HepG2 (cell line): ENCODE results near the gene KIAA1958. TPM values are rescaled to one million over a fixed set of nuclear protein-coding genes. Genes with fewer than 3 reads are reported as not detected.

Experiments used
- ARNT ChIP-seq: fragments of 450-650 bp; IDR thresholded peaks from 2 replicates; pipeline ENCODE4 v1.6.1; 2017
- CC2D1A ChIP-seq: sonication (generic); formaldehyde crosslinking; IDR thresholded peaks from 2 replicates; pipeline ENCODE4 v1.8.1; 2023; ENCODE audit warnings: mild to moderate bottlenecking, missing genetic modification reagents
- EP300 ChIP-seq, 3 experiments: sonication (generic) in 1 of 3; formaldehyde crosslinking in 1 of 3; IDR thresholded peaks; 2 replicates each; pipeline versions ENCODE4 v1.5.1 to v1.6.1; 2011 to 2020; ENCODE audit warnings: low read depth in 2 of 3, low read length in 2 of 3, borderline replicate concordance in 1 of 3, improper control_type of control experiment in 1 of 3, mild to moderate bottlenecking in 1 of 3, missing genetic modification reagents in 1 of 3, moderate library complexity in 1 of 3
- ETV5 ChIP-seq: IDR thresholded peaks from 2 replicates; pipeline ENCODE4 v1.6.1; 2018; ENCODE audit warnings: missing biosample characterization, missing genetic modification reagents, inconsistent platforms, borderline replicate concordance
- FOXK2 ChIP-seq: fragments of 450-650 bp; IDR thresholded peaks from 2 replicates; pipeline ENCODE4 v1.6.1; 2016
- GATAD2A ChIP-seq: IDR thresholded peaks from 2 replicates; pipeline ENCODE4 v1.6.1; 2016
- HOXA3 ChIP-seq: sonication (generic); formaldehyde crosslinking; IDR thresholded peaks from 2 replicates; pipeline ENCODE4 v1.5.0; 2020; ENCODE audit warnings: missing genetic modification reagents
- MIER2 ChIP-seq: IDR thresholded peaks from 2 replicates; pipeline ENCODE4 v1.6.1; 2016; ENCODE audit warnings: missing biosample characterization, missing genetic modification reagents
- NFATC3 ChIP-seq: sonication (generic); formaldehyde crosslinking; IDR thresholded peaks from 2 replicates; pipeline ENCODE4 v1.5.1; 2020; ENCODE audit warnings: mild to moderate bottlenecking, missing genetic modification reagents
- POLR2AphosphoS2 ChIP-seq: IDR thresholded peaks from 2 replicates; pipeline ENCODE4 v1.6.1; 2011; ENCODE audit warnings: low read depth, low read length, improper control_type of control experiment
- RFX1 ChIP-seq: fragments of 450-650 bp; IDR thresholded peaks from 2 replicates; pipeline ENCODE4 v1.6.1; 2017
- RFX3 ChIP-seq: IDR thresholded peaks from 2 replicates; pipeline ENCODE4 v1.6.1; 2016; ENCODE audit warnings: missing biosample characterization, missing genetic modification reagents
- SP2 ChIP-seq: sonication (generic); formaldehyde crosslinking; IDR thresholded peaks from 2 replicates; pipeline ENCODE4 v1.5.1; 2020; ENCODE audit warnings: mild to moderate bottlenecking, missing genetic modification reagents
- SP5 ChIP-seq: IDR thresholded peaks from 2 replicates; pipeline ENCODE4 v1.6.1; 2016; ENCODE audit warnings: low read depth, borderline replicate concordance
- TCF7 ChIP-seq: sonication (generic); IDR thresholded peaks from 2 replicates; pipeline ENCODE4 v1.6.1; 2016; ENCODE audit warnings: antibody characterized with exemption, low read depth
- THYN1 ChIP-seq: sonication (generic); formaldehyde crosslinking; IDR thresholded peaks from 2 replicates; pipeline ENCODE4 v1.8.1; 2023; ENCODE audit warnings: low read depth, mild to moderate bottlenecking, moderate library complexity, missing genetic modification reagents, borderline replicate concordance
- ZFP90 ChIP-seq: sonication (generic); formaldehyde crosslinking; IDR thresholded peaks from 2 replicates; pipeline ENCODE4 v1.8.0; 2022; ENCODE audit warnings: missing genetic modification reagents, mild to moderate bottlenecking, inconsistent platforms, borderline replicate concordance
- ZFY ChIP-seq: sonication (generic); formaldehyde crosslinking; IDR thresholded peaks from 2 replicates; pipeline ENCODE4 v1.4.0; 2020; ENCODE audit warnings: missing genetic modification reagents
- ZNF724P ChIP-seq: sonication (generic); formaldehyde crosslinking; IDR thresholded peaks from 2 replicates; pipeline ENCODE4 v1.8.0; 2022; ENCODE audit warnings: missing genetic modification reagents, borderline replicate concordance
- ZNF878 ChIP-seq: sonication (generic); formaldehyde crosslinking; IDR thresholded peaks from 2 replicates; pipeline ENCODE4 v1.8.1; 2023; ENCODE audit warnings: mild to moderate bottlenecking, missing genetic modification reagents, moderate library complexity
- polyA plus RNA-seq, 8 experiments: library from polyadenylated mRNA; depleted of rRNA in 3 of 8; stranded (reverse) in 7 of 8; unstranded in 1 of 8; fragments of >200 nt; fragmentation: Illumina TruSeq in 4 of 8; extraction: Trizol in 4 of 8; gene quantifications; 2 replicates each; pipeline versions ENCODE4 v1.2.1 to v1.2.3, GENCODE V29; 2011 to 2016; ENCODE audit warnings: low read depth in 4 of 8, missing spikeins in 1 of 8, mixed read lengths in 1 of 8; ENCODE audit not compliant: insufficient read depth in 1 of 8
- total RNA-seq, 5 experiments: library from RNA; depleted of rRNA; stranded (reverse); fragments of >200 nt; fragmentation: Illumina TruSeq; extraction: Trizol; gene quantifications; 2 replicates each; pipeline ENCODE4 v1.2.3, GENCODE V29; 2016; ENCODE audit warnings: low read depth in 1 of 5
- TF ChIP-seq, protein P1 (sequence below): sonication (generic); formaldehyde crosslinking; IDR thresholded peaks from 2 replicates; pipeline ENCODE4 v1.9.0; 2021; ENCODE audit warnings: missing genetic modification reagents, mild to moderate bottlenecking, borderline replicate concordance
- TF ChIP-seq, protein P2 (sequence below): sonication (generic); formaldehyde crosslinking; IDR thresholded peaks from 2 replicates; pipeline ENCODE4 v1.4.0; 2020; ENCODE audit warnings: missing genetic modification reagents
- TF ChIP-seq, protein P3 (sequence below): sonication (generic); formaldehyde crosslinking; IDR thresholded peaks from 2 replicates; pipeline ENCODE4 v1.8.1; 2023; ENCODE audit warnings: mild to moderate bottlenecking, missing genetic modification reagents
- TF ChIP-seq, protein P4 (sequence below): sonication (generic); formaldehyde crosslinking; IDR thresholded peaks from 2 replicates; pipeline ENCODE4 v1.4.0; 2020; ENCODE audit warnings: missing genetic modification reagents
- TF ChIP-seq, protein P5 (sequence below): conservative IDR thresholded peaks from 2 replicates; pipeline ENCODE4 v1.6.1; 2018; ENCODE audit warnings: missing genetic modification reagents
- TF ChIP-seq, protein P6 (sequence below): sonication (generic); formaldehyde crosslinking; IDR thresholded peaks from 2 replicates; pipeline ENCODE4 v1.9.0; 2021; ENCODE audit warnings: missing genetic modification reagents, borderline replicate concordance

Gene KIAA1958
- total and polyA plus RNA-seq, 2 of the 13 experiments (the other 11 are each of a cell fraction or from before 2014, with no cell fraction given), result 8.5 to 10.3 TPM

DNA sequence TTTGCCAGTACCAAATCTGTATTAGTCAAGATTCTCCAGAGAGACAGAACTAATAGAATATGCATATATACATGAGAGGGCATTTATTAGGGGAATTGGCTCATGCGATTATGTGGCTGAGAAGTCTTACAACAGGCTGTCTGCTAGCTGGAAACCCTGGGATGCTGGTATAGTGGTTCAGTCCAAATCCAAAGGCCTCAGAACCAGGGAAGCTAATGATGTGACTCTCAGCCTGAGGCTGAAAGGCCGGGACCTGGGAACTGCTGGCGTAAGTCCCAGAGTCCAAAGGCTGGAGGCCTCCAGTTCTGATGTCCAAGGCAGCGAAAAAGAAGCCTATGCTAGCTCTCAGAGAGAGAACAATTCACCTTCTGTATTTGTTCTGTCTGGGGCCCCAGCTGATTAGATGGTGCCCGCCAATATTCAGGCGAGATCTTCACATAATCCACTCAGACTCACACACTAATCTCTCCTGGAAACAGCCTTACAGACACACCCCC lies 84.1 kb downstream of the KIAA1958 start (continued):
- TF ChIP-seq, protein P1, sequence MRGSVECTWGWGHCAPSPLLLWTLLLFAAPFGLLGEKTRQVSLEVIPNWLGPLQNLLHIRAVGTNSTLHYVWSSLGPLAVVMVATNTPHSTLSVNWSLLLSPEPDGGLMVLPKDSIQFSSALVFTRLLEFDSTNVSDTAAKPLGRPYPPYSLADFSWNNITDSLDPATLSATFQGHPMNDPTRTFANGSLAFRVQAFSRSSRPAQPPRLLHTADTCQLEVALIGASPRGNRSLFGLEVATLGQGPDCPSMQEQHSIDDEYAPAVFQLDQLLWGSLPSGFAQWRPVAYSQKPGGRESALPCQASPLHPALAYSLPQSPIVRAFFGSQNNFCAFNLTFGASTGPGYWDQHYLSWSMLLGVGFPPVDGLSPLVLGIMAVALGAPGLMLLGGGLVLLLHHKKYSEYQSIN (CRISPR knock-in tag), result no peak
- TF ChIP-seq ZFP90 (CRISPR knock-in tag), result no peak
- no peak for TF ChIP-seq NFATC3 (CRISPR knock-in tag)
- TF ChIP-seq GATAD2A (CRISPR knock-in tag), result peak; percentile 66
- no peak for TF ChIP-seq POLR2AphosphoS2
- TF ChIP-seq EP300 (IDR thresholded peaks at IDR 0.05; ENCODE audit: low read depth in 2 of 2, low read length in 2 of 2), result peak in 1 of 2 experiments; percentile 71; a peak in 1 of 4 replicates
- no peak; the same call in 1 of the 2 replicates for TF ChIP-seq EP300 (CRISPR knock-in tag; IDR thresholded peaks at IDR 0.05; ENCODE audit: borderline replicate concordance)
- TF ChIP-seq, protein P2, sequence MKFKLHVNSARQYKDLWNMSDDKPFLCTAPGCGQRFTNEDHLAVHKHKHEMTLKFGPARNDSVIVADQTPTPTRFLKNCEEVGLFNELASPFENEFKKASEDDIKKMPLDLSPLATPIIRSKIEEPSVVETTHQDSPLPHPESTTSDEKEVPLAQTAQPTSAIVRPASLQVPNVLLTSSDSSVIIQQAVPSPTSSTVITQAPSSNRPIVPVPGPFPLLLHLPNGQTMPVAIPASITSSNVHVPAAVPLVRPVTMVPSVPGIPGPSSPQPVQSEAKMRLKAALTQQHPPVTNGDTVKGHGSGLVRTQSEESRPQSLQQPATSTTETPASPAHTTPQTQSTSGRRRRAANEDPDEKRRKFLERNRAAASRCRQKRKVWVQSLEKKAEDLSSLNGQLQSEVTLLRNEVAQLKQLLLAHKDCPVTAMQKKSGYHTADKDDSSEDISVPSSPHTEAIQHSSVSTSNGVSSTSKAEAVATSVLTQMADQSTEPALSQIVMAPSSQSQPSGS, result no peak
- TF ChIP-seq FOXK2, result no peak
- peak; percentile 57; the same call in 1 of the 2 replicates for TF ChIP-seq HOXA3 (CRISPR knock-in tag)
- TF ChIP-seq ZFY (CRISPR knock-in tag), result 0 out of 2 replicates have a peak, but pooled peaks have one; percentile 31
- no peak for TF ChIP-seq SP2 (CRISPR knock-in tag)
- 0 out of 2 replicates have a peak, but pooled peaks have one; percentile 8 for TF ChIP-seq TCF7
- TF ChIP-seq, protein P3, sequence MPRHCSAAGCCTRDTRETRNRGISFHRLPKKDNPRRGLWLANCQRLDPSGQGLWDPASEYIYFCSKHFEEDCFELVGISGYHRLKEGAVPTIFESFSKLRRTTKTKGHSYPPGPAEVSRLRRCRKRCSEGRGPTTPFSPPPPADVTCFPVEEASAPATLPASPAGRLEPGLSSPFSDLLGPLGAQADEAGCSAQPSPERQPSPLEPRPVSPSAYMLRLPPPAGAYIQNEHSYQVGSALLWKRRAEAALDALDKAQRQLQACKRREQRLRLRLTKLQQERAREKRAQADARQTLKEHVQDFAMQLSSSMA (CRISPR knock-in tag), result no peak
- TF ChIP-seq SP5 (CRISPR knock-in tag), result no peak; the same call in 1 of the 2 replicates
- TF ChIP-seq, protein P4, sequence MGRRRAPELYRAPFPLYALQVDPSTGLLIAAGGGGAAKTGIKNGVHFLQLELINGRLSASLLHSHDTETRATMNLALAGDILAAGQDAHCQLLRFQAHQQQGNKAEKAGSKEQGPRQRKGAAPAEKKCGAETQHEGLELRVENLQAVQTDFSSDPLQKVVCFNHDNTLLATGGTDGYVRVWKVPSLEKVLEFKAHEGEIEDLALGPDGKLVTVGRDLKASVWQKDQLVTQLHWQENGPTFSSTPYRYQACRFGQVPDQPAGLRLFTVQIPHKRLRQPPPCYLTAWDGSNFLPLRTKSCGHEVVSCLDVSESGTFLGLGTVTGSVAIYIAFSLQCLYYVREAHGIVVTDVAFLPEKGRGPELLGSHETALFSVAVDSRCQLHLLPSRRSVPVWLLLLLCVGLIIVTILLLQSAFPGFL (CRISPR knock-in tag), result no peak
- no peak; the same call in 1 of the 2 replicates for TF ChIP-seq ETV5
- no peak for TF ChIP-seq MIER2 (CRISPR knock-in tag)
- TF ChIP-seq ZNF724P, result no peak
- no peak for TF ChIP-seq ARNT
- TF ChIP-seq THYN1 (CRISPR knock-in tag), result no peak
- no peak for TF ChIP-seq RFX1
- TF ChIP-seq ZNF878 (CRISPR knock-in tag), result no peak
- no peak for TF ChIP-seq RFX3 (CRISPR knock-in tag)
- TF ChIP-seq, protein P5, sequence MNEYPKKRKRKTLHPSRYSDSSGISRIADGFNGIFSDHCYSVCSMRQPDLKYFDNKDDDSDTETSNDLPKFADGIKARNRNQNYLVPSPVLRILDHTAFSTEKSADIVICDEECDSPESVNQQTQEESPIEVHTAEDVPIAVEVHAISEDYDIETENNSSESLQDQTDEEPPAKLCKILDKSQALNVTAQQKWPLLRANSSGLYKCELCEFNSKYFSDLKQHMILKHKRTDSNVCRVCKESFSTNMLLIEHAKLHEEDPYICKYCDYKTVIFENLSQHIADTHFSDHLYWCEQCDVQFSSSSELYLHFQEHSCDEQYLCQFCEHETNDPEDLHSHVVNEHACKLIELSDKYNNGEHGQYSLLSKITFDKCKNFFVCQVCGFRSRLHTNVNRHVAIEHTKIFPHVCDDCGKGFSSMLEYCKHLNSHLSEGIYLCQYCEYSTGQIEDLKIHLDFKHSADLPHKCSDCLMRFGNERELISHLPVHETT (CRISPR knock-in tag), result no peak
- TF ChIP-seq CC2D1A (CRISPR knock-in tag), result no peak
- TF ChIP-seq, protein P6, sequence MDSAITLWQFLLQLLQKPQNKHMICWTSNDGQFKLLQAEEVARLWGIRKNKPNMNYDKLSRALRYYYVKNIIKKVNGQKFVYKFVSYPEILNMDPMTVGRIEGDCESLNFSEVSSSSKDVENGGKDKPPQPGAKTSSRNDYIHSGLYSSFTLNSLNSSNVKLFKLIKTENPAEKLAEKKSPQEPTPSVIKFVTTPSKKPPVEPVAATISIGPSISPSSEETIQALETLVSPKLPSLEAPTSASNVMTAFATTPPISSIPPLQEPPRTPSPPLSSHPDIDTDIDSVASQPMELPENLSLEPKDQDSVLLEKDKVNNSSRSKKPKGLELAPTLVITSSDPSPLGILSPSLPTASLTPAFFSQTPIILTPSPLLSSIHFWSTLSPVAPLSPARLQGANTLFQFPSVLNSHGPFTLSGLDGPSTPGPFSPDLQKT, result no peak
